ENCODE data around the gene PTGER3.
"Not testable (repeated sequence)": the region's sequence is repeated elsewhere in the genome, so short reads cannot be mapped to it uniquely, and the experiment has no call there.

The PTGER3 gene

DNA sequence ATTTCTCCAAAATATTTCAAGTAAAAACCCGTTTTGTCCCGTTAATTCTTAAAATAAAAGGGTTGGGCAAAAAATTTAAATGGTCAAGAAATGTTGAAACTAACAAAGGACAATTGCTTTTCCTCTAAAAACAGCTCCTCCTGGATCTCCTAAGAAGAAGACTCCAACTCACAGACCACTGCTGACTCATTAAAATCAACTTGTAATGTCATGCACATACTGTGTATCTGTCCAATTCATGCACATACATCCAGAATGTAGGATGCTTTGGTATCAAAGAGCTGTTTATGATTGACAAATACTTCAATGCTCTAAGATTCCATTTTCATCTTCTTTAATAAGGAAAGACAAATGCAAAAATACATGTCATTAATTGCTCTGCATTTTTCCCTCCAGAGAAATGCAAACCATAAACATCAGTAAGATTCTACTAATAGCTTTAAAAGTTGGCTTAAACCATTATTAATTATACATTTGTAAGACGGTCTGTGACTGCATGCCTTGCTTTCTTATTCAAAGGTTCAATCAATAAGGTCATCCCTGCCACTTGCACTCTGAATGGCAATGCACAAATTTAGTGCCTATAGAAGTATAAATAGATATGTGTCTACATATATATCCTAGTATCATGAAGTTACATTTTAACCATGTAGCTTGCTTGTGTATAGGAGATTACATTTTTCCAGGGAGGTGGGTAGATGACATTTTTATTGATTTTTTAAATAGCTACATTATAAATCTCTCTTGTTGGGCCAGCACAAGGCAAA is 44.7 kb downstream of the PTGER3 start:
- no peak for DNase-seq (ENCODE audit: low read depth)

DNA sequence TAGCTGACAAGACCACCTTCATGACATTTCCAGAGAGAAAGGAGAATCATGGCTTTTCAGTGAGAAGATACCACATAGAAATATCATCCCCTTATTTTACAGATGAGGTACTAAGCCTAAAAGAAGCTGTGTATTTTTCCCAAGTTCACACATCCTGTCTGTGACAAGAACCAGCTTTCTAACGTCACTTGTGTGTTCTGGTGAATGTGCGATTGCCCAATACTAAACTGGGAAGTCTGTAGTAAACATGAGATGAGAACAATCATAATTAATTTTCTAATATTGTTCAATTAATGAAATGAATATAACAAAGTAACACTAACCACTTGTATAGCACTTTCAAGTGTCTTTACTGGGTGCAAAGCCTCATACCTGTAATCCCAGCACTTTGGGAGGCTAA is 46.0 kb downstream of the PTGER3 start:
- no peak for DNase-seq (ENCODE audit: low read depth)

GRCh38 chr1:70997793-70998192 is 49.8 kb downstream of the PTGER3 start:
- DNase-seq (ENCODE audit: low read depth): no peak

- no peak for DNase-seq (ENCODE audit: low read depth)
Observed at GRCh38 chr1:70994753-70995268, 52.8 kb downstream of the PTGER3 start.

- DNase-seq (ENCODE audit: low read depth): no peak
Observed at GRCh38 chr1:70993798-70994197, 53.8 kb downstream of the PTGER3 start.

GRCh38 chr1:70992521-70992920 is 55.1 kb downstream of the PTGER3 start:
- no peak for DNase-seq (ENCODE audit: low read depth)

DNA sequence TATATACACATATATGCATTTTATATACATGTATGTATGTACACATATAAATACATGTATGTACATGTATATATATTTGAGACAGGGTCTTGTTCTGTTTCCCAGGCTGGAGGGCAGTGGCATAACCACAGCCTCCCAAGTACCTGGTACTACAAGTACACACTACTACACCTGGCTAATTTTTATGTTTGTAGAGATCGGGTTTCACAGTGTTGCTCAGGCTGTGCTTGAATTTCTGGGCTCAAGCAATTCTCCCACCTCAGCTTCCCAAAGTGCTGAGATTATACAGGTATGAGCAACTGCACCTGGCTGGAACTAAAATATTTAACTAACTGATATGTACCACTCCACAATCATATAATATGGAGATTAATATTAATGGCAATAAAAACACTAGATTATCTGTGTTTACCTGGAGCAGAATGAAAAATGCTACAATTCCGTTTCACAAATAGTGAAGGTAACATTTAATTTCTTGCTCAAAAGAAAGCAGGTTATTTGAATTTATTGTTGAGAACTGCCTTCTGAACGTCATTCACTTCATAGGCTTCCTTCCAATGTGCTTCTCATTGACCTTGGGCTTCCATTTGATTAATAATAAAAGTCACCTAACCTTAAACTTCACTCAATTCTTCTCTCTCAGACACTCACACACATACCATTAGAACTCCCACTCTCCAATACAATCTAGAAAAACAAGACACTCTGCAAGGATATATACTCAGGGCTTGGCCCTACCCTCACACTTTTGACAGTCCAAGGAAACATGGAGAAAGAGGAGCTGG is 57.0 kb downstream of the PTGER3 start:
- DNase-seq (ENCODE audit: low read depth): no peak

GRCh38 chr1:70987497-70987896 is 60.1 kb downstream of the PTGER3 start:
- no peak for DNase-seq (ENCODE audit: low read depth)

DNA sequence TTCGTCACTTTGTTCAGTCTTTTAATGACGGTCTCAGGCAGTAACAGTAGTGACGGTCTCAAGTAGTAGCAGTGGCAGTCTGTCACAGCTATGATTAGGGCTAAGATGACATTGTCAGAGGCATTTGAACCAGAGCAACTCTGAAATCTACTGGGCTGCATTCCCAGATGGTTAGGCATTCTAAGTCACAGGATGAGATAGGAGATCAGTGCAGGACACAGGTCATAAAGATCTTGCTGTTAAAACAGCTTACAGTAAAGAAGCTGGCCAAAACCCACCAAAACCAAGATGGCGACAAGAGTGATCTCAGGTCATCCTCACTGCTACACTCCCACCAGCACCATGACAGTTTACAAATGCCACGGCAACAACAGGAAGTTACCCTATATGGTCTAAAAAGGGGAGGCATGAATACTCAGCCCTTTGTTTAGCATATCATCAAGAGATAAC is 61.8 kb downstream of the PTGER3 start:
- DNase-seq (ENCODE audit: low read depth): not testable (repeated sequence)

DNA sequence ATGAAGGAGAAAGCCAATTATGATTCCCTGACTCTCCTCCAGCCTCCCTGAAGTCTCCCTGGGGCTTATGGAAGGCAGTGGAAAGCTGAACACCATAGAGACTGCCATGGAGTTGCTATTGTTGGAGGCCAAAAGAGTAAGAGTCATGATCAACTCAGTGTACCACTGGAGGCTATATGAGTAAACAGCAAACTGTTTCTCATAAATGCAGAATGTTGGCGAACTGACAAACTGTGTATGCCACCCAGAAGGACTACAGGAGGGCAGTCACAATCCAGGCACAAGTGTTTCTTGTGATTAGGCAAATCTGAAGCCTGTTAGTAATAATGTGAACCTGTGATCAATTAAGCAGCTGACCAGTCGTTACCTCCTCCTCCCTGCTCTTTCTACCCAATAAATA is 62.3 kb downstream of the PTGER3 start:
- DNase-seq (ENCODE audit: low read depth): not testable (repeated sequence)

DNA sequence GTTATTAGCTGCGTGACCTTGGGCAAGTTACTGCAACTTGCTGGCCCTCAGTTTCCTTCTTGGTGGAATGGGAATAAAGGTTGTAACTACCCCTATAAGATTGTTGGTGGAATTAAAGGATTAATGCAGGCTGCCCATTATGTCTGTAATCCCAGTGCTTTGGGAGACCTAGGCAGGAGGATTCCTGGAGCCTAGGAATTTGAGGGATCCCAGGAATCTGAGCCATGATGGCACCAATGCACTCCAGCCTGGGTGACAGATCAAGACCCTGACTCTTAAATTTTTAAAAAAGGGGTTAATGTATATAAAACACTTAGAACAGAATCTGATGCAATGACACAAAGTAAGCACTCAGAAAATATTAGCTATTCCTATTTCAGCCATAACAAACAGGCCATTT is 67.3 kb downstream of the PTGER3 start:
- DNase-seq (ENCODE audit: low read depth): no peak

DNA sequence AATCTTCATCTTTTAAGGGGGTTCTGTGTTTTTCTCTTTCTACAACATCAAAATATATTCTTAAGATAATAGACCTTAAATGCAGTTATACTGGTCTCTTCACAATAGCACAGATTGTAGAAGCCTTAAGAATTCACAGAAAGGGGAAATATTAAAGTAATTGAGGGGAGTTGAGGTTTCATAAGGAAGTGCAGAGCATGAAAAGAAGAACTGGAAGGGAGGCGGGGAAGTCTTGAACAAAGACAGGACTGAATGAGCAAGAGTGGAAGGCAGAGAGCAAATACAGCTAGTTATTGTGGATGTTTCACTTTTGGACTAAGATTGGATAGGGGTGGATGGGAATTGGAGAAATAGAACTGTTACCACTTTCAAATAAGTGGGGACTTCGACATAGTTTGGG is 67.7 kb downstream of the PTGER3 start:
- DNase-seq (ENCODE audit: low read depth): no peak

DNA sequence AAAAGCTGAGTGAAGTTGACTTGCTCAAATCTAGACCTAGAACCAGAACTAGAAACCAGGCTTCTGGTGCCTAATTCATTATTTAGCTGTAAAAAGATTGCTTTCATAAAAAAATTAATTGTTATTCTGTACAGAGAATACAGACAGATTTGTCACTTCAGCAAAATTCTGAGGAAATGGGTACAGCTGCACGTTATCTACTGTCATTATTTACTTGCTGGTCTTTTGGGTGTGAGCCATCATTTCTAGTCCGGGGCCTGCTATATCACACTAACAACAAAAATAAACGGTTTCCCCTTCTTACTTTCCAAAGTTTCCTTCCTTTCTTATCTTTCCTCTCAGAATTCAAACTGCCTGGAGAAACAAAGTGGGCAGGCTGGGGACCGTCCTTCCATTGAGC is 68.3 kb downstream of the PTGER3 start:
- DNase-seq (ENCODE audit: low read depth): no peak

DNA sequence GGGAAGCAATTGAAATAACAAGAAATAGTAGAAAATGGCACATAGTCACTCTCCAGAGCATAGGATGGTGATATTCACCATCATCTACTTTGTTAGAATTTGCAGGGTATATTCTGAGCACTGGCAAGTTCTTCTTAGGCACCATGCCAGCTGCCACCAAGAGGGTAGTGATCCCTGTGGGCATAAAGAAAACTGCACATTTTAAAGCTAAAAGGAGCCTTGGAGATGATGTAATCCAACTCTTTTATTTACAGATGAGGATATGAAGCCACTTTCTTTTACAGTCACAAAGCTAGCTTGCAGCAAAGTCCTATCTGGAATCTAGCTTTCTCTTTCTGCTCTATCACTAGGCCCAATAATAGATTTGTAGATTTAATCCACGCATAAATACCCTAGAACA is 69.0 kb downstream of the PTGER3 start:
- DNase-seq (ENCODE audit: low read depth): no peak

GRCh38 chr1:70977575-70977974 is 70.0 kb downstream of the PTGER3 start:
- no peak for DNase-seq (ENCODE audit: low read depth)

GRCh38 chr1:70977041-70977440 is 70.6 kb downstream of the PTGER3 start:
- DNase-seq (ENCODE audit: low read depth): no peak

GRCh38 chr1:70973754-70974153 is 73.9 kb downstream of the PTGER3 start:
- DNase-seq (ENCODE audit: low read depth): no peak

GRCh38 chr1:70970407-70970806 is 77.2 kb downstream of the PTGER3 start:
- no peak for DNase-seq (ENCODE audit: low read depth)

- no peak for DNase-seq (ENCODE audit: low read depth)
Observed at GRCh38 chr1:70966018-70966638, 81.5 kb downstream of the PTGER3 start.

GRCh38 chr1:70963374-70963773 is 84.2 kb downstream of the PTGER3 start:
- DNase-seq (ENCODE audit: low read depth): no peak

- no peak for DNase-seq (ENCODE audit: low read depth)
Observed at GRCh38 chr1:70961374-70961975, 86.1 kb downstream of the PTGER3 start.

- DNase-seq (ENCODE audit: low read depth): no peak
Observed at GRCh38 chr1:70948396-70949017, 99.1 kb downstream of the PTGER3 start.

Measured in stimulated activated CD8-positive, alpha-beta memory T cell treated with anti-CD3 and anti-CD28 coated beads, Interleukin-15, amount 100 ng/mL, for 24 hours (primary cell).